Measurements from ENCODE around the gene LHX5.

Gene LHX5

DNA sequence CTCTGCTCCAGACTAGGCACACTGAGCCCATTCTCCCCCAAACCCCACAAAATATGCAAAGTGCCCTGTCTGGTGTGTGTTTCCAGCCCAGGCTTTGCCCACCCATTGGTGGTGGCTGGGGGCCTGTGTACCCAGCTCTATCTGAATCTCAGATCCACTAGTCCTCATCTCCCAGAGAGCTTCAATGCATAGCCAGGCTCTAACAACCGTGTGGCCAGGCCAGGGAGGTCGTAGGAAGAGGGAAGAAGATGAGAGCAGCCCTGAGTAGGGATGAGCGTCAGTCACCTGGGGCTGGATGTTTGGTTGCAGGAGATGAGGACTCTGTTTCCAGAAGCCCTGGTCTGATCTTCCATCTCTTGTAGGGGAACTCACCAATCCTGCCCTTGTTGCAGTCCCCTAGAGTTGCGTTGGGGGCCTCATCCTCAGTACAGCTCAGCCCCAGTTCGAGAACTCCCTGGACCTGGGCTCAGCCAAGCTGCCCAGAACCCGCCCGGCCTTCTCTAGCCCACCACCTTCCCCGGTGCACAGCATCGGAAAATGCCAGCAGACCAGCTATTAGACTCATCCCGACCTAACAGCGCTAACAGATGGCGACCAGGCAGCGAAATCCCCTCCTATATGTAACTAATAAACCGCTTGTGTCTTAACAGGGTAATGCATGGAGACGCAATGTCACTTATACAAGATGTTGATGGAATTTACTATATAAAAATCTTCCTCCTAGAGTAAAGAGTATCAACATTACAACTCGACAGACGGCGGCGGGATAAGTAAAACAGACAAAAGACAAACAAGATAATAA lies 3.2 kb upstream of the LHX5 start:
- no peak for DNase-seq (ENCODE audit: low read depth in 2 of 2)
- TF ChIP-seq, protein P1, sequence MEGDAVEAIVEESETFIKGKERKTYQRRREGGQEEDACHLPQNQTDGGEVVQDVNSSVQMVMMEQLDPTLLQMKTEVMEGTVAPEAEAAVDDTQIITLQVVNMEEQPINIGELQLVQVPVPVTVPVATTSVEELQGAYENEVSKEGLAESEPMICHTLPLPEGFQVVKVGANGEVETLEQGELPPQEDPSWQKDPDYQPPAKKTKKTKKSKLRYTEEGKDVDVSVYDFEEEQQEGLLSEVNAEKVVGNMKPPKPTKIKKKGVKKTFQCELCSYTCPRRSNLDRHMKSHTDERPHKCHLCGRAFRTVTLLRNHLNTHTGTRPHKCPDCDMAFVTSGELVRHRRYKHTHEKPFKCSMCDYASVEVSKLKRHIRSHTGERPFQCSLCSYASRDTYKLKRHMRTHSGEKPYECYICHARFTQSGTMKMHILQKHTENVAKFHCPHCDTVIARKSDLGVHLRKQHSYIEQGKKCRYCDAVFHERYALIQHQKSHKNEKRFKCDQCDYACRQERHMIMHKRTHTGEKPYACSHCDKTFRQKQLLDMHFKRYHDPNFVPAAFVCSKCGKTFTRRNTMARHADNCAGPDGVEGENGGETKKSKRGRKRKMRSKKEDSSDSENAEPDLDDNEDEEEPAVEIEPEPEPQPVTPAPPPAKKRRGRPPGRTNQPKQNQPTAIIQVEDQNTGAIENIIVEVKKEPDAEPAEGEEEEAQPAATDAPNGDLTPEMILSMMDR (IDR thresholded peaks at IDR 0.05; ENCODE audit: low read depth, low read length), result no peak
- H3K4me3 ChIP-seq (replicated peaks in 1 of 2; ENCODE audit: low read depth in 2 of 2, low read length in 2 of 2), result no peak overlapping the region

GRCh38 chr12:113473942-113474341 lies 2.3 kb upstream of the LHX5 start:
- no peak for DNase-seq (ENCODE audit: low read depth in 2 of 2)
- H3K4me3 ChIP-seq (replicated peaks in 1 of 2; ENCODE audit: low read depth in 2 of 2, low read length in 2 of 2), result no peak overlapping the region
- TF ChIP-seq, protein P1 (IDR thresholded peaks at IDR 0.05; ENCODE audit: low read depth, low read length), result no peak

GRCh38 chr12:113473400-113473799 lies 1.7 kb upstream of the LHX5 start:
- DNase-seq (ENCODE audit: low read depth in 2 of 2), result no peak
- TF ChIP-seq, protein P1 (IDR thresholded peaks at IDR 0.05; ENCODE audit: low read depth, low read length), result no peak
- no peak overlapping the region for H3K4me3 ChIP-seq (replicated peaks in 1 of 2; ENCODE audit: low read depth in 2 of 2, low read length in 2 of 2)

- no peak overlapping the region for H3K4me3 ChIP-seq (replicated peaks in 1 of 2; ENCODE audit: low read depth in 2 of 2, low read length in 2 of 2)
- no peak for DNase-seq (ENCODE audit: low read depth in 2 of 2)
- TF ChIP-seq, protein P1 (IDR thresholded peaks at IDR 0.05; ENCODE audit: low read depth, low read length), result no peak
Observed at GRCh38 chr12:113472191-113473121, 785 bp upstream of the LHX5 start.

DNA sequence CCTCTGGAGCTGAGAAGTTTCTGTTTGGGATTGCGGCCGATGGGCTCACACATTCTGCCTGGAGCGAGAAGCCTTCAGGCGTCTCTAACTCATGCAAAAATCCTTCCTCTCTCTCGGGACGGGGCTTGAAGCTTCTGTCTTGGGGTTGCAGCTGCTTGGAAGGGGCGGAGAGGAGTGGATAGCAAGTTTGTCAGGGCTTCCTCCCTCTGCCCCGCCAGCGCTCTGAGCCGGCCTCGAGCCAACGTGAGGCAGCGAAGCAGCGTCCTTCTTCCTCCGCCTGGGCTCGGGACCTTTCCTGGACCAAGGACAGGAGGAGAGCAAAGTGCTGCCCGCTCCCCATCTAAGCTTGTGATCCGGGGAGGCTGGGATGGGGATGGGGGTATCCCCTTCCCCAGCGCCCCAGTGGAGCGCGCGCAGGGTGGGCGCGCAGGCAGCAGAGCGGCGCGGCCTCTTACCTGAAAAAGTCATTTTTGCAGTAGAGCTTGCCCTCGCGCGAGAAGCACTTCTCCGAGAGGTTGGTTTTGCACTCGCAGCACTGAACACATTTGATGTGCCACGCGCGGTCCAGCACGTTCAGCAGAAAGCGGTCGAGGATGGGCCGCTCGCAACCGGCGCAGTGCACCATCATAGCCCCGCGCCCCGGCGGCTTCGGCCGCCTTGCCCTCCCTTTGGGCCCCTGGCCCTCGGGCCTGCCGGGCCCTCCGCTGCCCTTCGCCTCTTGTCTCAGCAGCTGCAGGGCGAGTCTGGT lies 626 bp downstream of the LHX5 start:
- H3K4me3 ChIP-seq (replicated peaks in 1 of 2; ENCODE audit: low read depth in 2 of 2, low read length in 2 of 2), result no peak overlapping the region
- TF ChIP-seq, protein P1 (IDR thresholded peaks at IDR 0.05; ENCODE audit: low read depth, low read length), result no peak

DNA sequence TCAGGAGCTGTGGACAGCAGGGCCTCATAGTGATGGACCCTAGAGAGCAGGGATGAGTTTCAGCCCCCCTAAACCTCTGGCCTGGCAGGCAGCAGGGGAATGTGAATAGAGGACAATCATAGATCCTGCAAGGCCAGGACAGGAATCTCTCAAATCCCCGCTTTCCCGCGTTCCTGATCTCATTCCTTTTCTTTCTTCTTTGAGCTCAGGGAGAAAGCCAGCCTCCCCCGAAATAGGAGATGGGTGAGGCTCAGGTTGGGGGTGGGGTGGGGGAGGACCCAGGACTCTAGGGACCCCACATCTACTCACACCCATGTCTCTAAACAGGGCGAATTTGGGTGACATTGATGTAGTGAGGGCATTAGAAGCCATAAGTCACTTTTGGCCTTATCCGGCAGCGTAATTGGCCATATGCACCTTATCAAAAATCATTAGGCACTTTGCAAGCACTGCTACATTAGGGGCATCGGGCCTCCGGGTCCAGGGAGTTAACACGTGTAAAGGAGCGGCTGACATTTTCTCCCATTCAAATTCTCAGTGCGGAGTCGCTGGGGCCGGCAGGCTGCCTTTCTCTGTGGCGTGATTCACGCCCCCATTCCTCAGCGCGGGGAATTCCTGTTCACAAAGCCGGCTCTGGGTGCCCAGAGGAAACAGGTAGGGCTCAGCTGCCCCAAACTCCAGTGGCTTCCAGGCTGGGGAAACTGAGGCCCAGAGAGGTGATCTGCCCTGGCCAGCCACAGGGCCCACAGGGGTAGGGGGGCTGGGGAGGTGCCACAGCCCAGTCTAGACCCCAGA lies 1.5 kb downstream of the LHX5 start:
- DNase-seq (ENCODE audit: low read depth in 2 of 2), result no peak
- H3K4me3 ChIP-seq (replicated peaks in 1 of 2; ENCODE audit: low read depth in 2 of 2, low read length in 2 of 2), result no peak overlapping the region

More for the DNA sequence above, 626 bp downstream of the LHX5 start:
- DNase-seq (ENCODE audit: low read depth in 2 of 2), result no peak

More for the DNA sequence above, 1.5 kb downstream of the LHX5 start:
- TF ChIP-seq, protein P1 (IDR thresholded peaks at IDR 0.05; ENCODE audit: low read depth, low read length), result no peak

Data from cardiac fibroblast (primary cell).